Uterus (tissue), 2 donors: Measurements from ENCODE around the gene KCND1.

Experiments
- CTCF ChIP-seq, 4 experiments: fragments of 200-600 bp in 2 of 4; fragments of 450-650 bp in 2 of 4; sonication (generic) in 2 of 4; IDR thresholded peaks; one replicate each; pipeline ENCODE4 v1.5.1; 2016 to 2019; ENCODE audit warnings: antibody characterized with exemption in 4 of 4, mild to moderate bottlenecking in 2 of 4, moderate library complexity in 1 of 4
- POLR2A ChIP-seq, 2 donors: fragments of 450-650 bp; IDR thresholded peaks; one replicate each; pipeline ENCODE4 v1.6.1; 2016; ENCODE audit warnings: antibody characterized with exemption in 2 of 2, mild to moderate bottlenecking in 1 of 2, moderate library complexity in 1 of 2

- TF ChIP-seq CTCF (IDR thresholded peaks at IDR 0.05) (no peak), POLR2A (IDR thresholded peaks at IDR 0.05) (no peak)
These were observed 37.9 kb downstream of the KCND1 start for GRCh38 chrX:48933757-48934156.
